ENCODE data around the gene PLA2G6. TPM values are rescaled to one million over a fixed set of nuclear protein-coding genes. Genes with fewer than 3 reads are reported as not detected.

The PLA2G6 gene
- total and polyA plus RNA-seq, 12 donors = 6.9 to 324 (median 72.6) TPM

- Histone ChIP-seq H3K9me3 (replicated peaks in 1 of 3) (no peaks in the 10 kb centered on the region), H3K27me3 (peaks cover 3% of the 10 kb centered on the region), H3K4me1 (replicated peaks in 1 of 2) (peaks cover 7 to 8% of the 10 kb centered on the region in 2 donors), H3K36me3 (replicated peaks in 1 of 2) (no peaks in the 10 kb centered on the region), H3K27ac (no peak overlapping the region), H3K4me3 (peak overlapping the region in 1 of 4 donors; percentile 10)
- WGBS, 4 donors = 25 to 83% (median 50%) methylated on average over 3 to 33 of the region's 34 CpGs
- TF ChIP-seq POLR2A (IDR thresholded peaks at IDR 0.05) = no peak
- no peak for TF ChIP-seq CTCF (IDR thresholded peaks at IDR 0.05)
- intact Hi-C loops (cut with DNase I) = no loop called here
- DNase-seq = no peak
These were observed 92.2 kb downstream of the PLA2G6 start for GRCh38 chr22:38089474-38089851.

- Histone ChIP-seq H3K27me3 (peaks cover 3% of the 10 kb centered on the region), H3K36me3 (replicated peaks in 1 of 2) (no peaks in the 10 kb centered on the region), H3K4me1 (replicated peaks in 1 of 2) (peaks cover 7 to 8% of the 10 kb centered on the region in 2 donors), H3K4me3 (peak overlapping the region in 1 of 4 donors; percentile 10), H3K9me3 (replicated peaks in 1 of 3) (no peaks in the 10 kb centered on the region), H3K27ac (no peak overlapping the region)
- no peak for DNase-seq
- intact Hi-C loops (cut with DNase I) = no loop called here
- WGBS, 4 donors = 22 to 85% (median 41%) methylated on average over 3 to 79 of the region's 85 CpGs
- TF ChIP-seq POLR2A (IDR thresholded peaks at IDR 0.05) (no peak), CTCF (IDR thresholded peaks at IDR 0.05) (no peak)
These were observed 92.8 kb downstream of the PLA2G6 start for GRCh38 chr22:38088629-38089473.

- DNase-seq = no peak
- TF ChIP-seq CTCF (IDR thresholded peaks at IDR 0.05) (no peak), POLR2A (IDR thresholded peaks at IDR 0.05) (no peak)
- H3K4me1 ChIP-seq (replicated peaks in 1 of 2) = peaks cover 7 to 8% of the 10 kb centered on the region in 2 donors
- 89 to 97% (median 94%) methylated on average over 9 to 12 of the region's 12 CpGs for WGBS, 4 donors
- peaks cover 7% of the 10 kb centered on the region for H3K27me3 ChIP-seq
- H3K36me3 ChIP-seq (replicated peaks in 1 of 2) = no peaks in the 10 kb centered on the region
- H3K9me3 ChIP-seq (replicated peaks in 1 of 3) = no peaks in the 10 kb centered on the region
- H3K27ac ChIP-seq = no peak overlapping the region
- no peak overlapping the region for H3K4me3 ChIP-seq
- intact Hi-C loops (cut with DNase I) = no loop called here
These were observed 93.8 kb downstream of the PLA2G6 start for GRCh38 chr22:38087855-38088254.

- no peaks in the 10 kb centered on the region for H3K9me3 ChIP-seq (replicated peaks in 1 of 3)
- DNase-seq = no peak
- TF ChIP-seq POLR2A (IDR thresholded peaks at IDR 0.05) = no peak
- no peak for TF ChIP-seq CTCF (IDR thresholded peaks at IDR 0.05)
- no peak overlapping the region for H3K4me3 ChIP-seq
- H3K4me1 ChIP-seq (replicated peaks in 1 of 2) = peaks cover 13 to 14% of the 10 kb centered on the region in 2 donors
- no peak overlapping the region for H3K27ac ChIP-seq
- H3K36me3 ChIP-seq (replicated peaks in 1 of 2) = no peaks in the 10 kb centered on the region
- 86 to 96% (median 91%) methylated on average over 12 to 13 of the region's 13 CpGs for WGBS, 4 donors
- intact Hi-C loops (cut with DNase I) = no loop called here
- H3K27me3 ChIP-seq = peaks cover 15% of the 10 kb centered on the region
These were observed 94.7 kb downstream of the PLA2G6 start for GRCh38 chr22:38086942-38087341.

Data from adrenal gland (tissue), 12 donors.